GM18505 (cell line): ENCODE results near the gene BRD9.
"Not testable (repeated sequence)": the region's sequence is repeated elsewhere in the genome, so short reads cannot be mapped to it uniquely, and the experiment has no call there.

Experiments
- ATAC-seq: cut with Tn5 transposase; IDR thresholded peaks from one replicate; pipeline ENCODE4 v1.9.1; 2021; ENCODE audit not compliant: unreplicated experiment
- POLR2A ChIP-seq: IDR thresholded peaks from 4 replicates; pipeline ENCODE4 v1.6.1; 2011; ENCODE audit warnings: borderline replicate concordance; ENCODE audit not compliant: insufficient read depth, insufficient read length; ENCODE audit errors: extremely low read depth

BRD9 gene

DNA sequence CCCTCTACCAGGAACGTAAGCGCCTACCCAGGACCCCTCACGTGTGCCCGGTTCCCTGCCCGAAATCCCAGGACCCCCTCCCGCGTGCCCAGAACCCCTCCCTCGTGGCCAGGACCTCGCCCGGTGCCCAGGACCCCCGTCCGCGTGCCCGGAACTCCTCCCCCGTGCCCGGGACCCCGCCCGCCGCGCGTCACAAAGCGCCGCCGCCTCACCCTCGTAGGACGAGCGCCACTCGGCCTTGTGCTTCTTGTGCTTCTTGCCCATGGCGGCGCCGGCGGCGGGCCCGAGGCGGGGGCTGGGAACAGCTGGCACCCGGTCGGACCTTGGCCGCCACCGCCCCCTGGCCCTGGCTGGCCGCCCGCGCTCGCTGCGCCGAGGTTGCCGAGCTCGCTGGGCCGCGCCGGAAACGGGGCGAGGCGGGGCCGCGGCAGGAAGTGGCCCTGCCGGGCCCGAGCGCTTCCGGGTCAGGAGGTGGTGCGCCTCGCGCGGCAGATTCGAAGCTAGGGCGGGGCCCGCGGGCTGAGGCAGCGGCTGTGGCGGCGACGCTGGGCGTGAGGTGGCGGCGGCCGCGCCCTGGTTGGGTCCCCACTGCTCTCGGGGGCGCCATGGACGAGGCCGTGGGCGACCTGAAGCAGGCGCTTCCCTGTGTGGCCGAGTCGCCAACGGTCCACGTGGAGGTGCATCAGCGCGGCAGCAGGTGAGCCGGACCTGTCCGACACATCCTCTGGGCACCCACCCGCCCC, at the start of gene BRD9, which contains the start of gene TRIP13:
BRD9 (minus strand) TSS at position 408 of the 743 bp plus-strand sequence; CDS start at position 264, 144 bp downstream.
TRIP13 (plus strand) TSS at position 491 of the 743 bp plus-strand sequence; CDS start at position 606, 115 bp downstream.
- peak; percentile 78 for TF ChIP-seq POLR2A
- peak; percentile 95 for ATAC-seq

DNA sequence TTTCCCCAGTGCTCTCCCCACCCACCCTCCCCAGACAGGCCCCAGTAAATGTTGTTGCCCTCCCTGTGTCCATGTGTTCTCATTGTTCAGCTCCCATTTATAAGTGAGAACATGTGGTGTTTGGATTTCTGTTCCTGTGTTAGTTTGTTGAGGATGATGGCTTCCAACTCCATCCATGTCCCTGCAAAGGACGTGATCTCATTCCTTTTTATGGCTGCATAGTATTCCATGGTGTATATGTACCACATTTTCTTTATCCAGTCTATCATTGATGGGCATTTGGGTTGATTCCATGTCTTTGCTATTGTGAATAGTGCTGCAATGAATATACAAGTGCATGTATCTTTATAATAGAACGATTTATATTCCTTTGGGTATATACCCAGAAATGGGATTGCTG, 48.1 kb upstream of the BRD9 start:
- not testable (repeated sequence) for ATAC-seq

DNA sequence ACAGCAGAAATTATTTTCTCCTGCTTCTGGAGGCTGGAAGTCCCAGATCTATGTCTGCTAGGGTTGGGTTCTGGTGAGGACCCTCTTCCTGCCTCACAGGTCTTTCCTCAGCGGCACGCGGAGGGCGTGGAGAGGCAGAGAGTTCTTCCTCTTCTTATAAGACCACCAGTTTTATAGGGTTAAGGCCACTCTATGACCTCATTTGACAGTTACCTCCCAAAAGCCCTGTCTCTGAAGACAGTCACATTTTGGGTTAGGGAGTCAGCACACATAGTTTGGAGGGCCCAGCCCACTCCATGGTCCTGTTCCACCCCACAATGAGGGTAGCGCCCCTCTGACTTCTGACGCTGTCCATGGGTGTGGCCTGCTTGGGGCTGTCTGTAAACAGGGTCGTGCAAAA, 46.8 kb upstream of the BRD9 start:
- TF ChIP-seq POLR2A: no peak
- no peak for ATAC-seq

GRCh38 chr5:937151-937924, 44.7 kb upstream of the BRD9 start:
- no peak for TF ChIP-seq POLR2A
- ATAC-seq: no peak

- no peak for ATAC-seq
- TF ChIP-seq POLR2A: no peak
Measured at GRCh38 chr5:936149-937144, 43.8 kb upstream of the BRD9 start.

DNA sequence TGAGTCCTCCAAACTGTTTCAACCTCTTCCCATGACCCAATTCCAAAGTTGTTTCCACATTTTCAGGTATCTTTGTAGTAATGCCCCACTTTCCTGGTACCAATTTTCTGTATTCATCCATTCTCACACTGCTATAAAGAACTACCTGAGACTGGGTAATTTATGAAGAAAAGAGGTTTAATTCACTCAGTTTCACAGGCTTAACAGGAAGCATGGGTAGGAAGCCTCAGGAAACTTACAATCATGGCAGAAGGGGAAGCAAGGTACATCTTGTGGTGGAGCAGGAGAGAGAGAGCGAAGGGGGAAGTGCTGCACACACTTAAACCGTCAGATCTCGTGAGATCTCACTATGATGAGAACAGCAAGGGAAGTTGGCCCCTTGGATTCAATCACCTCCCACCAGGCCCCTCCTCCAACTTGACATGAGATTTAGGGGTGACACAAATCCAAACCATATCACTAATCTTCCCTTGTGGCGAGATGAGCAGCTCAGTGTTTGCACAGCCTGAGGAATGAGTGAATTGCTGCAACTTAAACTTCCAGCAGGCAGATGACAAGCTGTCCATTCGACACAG, 43.0 kb upstream of the BRD9 start:
- TF ChIP-seq POLR2A: no peak
- no peak for ATAC-seq

- ATAC-seq: not testable (repeated sequence)
Measured at GRCh38 chr5:934381-934967, 41.9 kb upstream of the BRD9 start.

GRCh38 chr5:933951-934350, 41.4 kb upstream of the BRD9 start:
- ATAC-seq: not testable (repeated sequence)

- ATAC-seq: no peak
- no peak for TF ChIP-seq POLR2A
Measured at GRCh38 chr5:933251-933861, 40.8 kb upstream of the BRD9 start.

DNA sequence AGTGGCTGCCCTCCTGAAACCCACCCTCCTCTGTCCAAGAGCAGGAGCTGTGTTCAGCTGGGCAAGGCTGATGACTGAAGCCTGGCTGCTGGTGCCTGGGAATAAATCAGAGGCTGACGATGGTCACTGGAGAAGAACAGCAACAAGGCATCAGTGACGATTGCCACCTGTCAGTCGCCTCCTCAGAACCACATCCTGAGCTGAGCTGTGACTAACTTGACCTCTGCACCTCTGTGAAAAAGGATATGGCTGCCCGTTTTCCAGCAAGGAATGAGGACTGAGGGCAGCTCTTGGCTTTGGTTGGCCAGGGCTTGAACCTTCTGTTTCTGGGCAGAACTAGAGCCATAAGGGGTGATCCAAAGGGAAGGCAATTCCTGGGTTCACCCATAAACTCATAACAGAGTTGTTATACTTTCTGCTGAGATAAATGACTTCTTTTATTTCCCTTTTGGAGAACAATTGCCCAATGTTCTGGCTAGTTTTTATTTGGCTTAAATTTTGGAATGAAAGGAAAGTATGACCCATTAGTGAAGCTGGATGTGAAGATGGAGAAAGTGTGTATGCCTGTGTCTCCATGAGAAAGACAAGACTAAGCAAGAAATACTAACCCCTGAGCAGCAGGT, 40.1 kb upstream of the BRD9 start:
- no peak for TF ChIP-seq POLR2A
- ATAC-seq: no peak

GRCh38 chr5:932151-932627, 39.6 kb upstream of the BRD9 start:
- TF ChIP-seq POLR2A: no peak

More at GRCh38 chr5:932151-932627, 39.6 kb upstream of the BRD9 start:
- ATAC-seq: no peak
